Neural progenitor cell (in vitro differentiated cells): Measurements from ENCODE around the gene MAP7. TPM values are rescaled to one million over a fixed set of nuclear protein-coding genes. Genes with fewer than 3 reads are reported as not detected.
"Not testable (repeated sequence)": the region's sequence is repeated elsewhere in the genome, so short reads cannot be mapped to it uniquely, and the experiment has no call there.

Source experiments
- DNase-seq: peaks from one replicate; pipeline ENCODE4 v3.0.0-alpha.2; 2016; ENCODE audit warnings: low spot score
- H2AFZ ChIP-seq: fragments of 200-600 bp; sonication (generic); replicated peaks from 2 replicates; pipeline ENCODE4 v1.6.1; 2016; ENCODE audit warnings: antibody characterized with exemption
- H3F3A ChIP-seq: fragments of 200-600 bp; sonication (generic); 2 replicates; pipeline ENCODE4 v1.6.1; 2016; ENCODE audit warnings: antibody characterized with exemption, low read depth
- H3K27ac ChIP-seq: fragments of 200-600 bp; sonication (generic); 2 replicates; pipeline ENCODE4 v1.5.1; 2016; ENCODE audit warnings: mild to moderate bottlenecking
- H3K27me3 ChIP-seq: fragments of 200-600 bp; sonication (generic); 2 replicates; pipeline ENCODE4 v1.6.1; 2016; ENCODE audit warnings: mild to moderate bottlenecking, moderate library complexity
- H3K36me3 ChIP-seq: fragments of 200-600 bp; sonication (generic); 2 replicates; pipeline ENCODE4 v1.5.1; 2016
- H3K4me1 ChIP-seq: fragments of 200-600 bp; sonication (generic); 2 replicates; pipeline ENCODE4 v1.6.1; 2016; ENCODE audit warnings: mixed run types
- H3K4me2 ChIP-seq: fragments of 200-600 bp; sonication (generic); 2 replicates; pipeline ENCODE4 v1.6.1; 2016
- H3K4me3 ChIP-seq: fragments of 200-600 bp; sonication (generic); 2 replicates; pipeline ENCODE4 v1.5.1; 2016
- H3K79me2 ChIP-seq: fragments of 200-600 bp; sonication (generic); 2 replicates; pipeline ENCODE4 v1.6.1; 2016; ENCODE audit warnings: low read depth
- H3K9ac ChIP-seq: fragments of 200-600 bp; sonication (generic); 2 replicates; pipeline ENCODE4 v1.6.1; 2016
- H3K9me3 ChIP-seq: fragments of 200-600 bp; sonication (generic); 2 replicates; pipeline ENCODE4 v1.5.1; 2016; ENCODE audit warnings: low read depth
- H4K20me1 ChIP-seq: fragments of 200-600 bp; sonication (generic); 2 replicates; pipeline ENCODE4 v1.6.1; 2016; ENCODE audit warnings: low read depth
- H3K27ac Mint-ChIP-seq: 3 replicates; pipeline ENCODE4 v1.8.0; 2021; ENCODE audit warnings: mixed read lengths
- H3K27me3 Mint-ChIP-seq: 2 replicates; pipeline ENCODE4 v1.8.0; 2022; ENCODE audit warnings: low read depth, mild to moderate bottlenecking, inconsistent platforms, moderate library complexity, mixed read lengths; ENCODE audit not compliant: insufficient read depth
- H3K36me3 Mint-ChIP-seq: 3 replicates; pipeline ENCODE4 v1.8.0; 2021; ENCODE audit warnings: mixed read lengths
- H3K4me1 Mint-ChIP-seq: 3 replicates; pipeline ENCODE4 v1.8.0; 2021; ENCODE audit warnings: mixed read lengths
- H3K4me3 Mint-ChIP-seq: 3 replicates; pipeline ENCODE4 v1.8.0; 2021; ENCODE audit warnings: mild to moderate bottlenecking, moderate library complexity, mixed read lengths
- H3K9me3 Mint-ChIP-seq: 3 replicates; pipeline ENCODE4 v1.8.0; 2020; ENCODE audit warnings: mixed read lengths
- CTCF ChIP-seq: fragments of 200-600 bp; sonication (generic); IDR thresholded peaks from 2 replicates; pipeline ENCODE4 v1.5.1; 2017; ENCODE audit warnings: antibody characterized with exemption, mild to moderate bottlenecking
- EZH2 ChIP-seq: fragments of 200-600 bp; sonication (generic); IDR thresholded peaks from 2 replicates; pipeline ENCODE4 v1.6.1; 2017; ENCODE audit warnings: antibody characterized with exemption, mild to moderate bottlenecking, moderate library complexity
- EZH2phosphoT487 ChIP-seq: fragments of 200-600 bp; sonication (generic); IDR thresholded peaks from 2 replicates; pipeline ENCODE4 v1.6.1; 2017; ENCODE audit warnings: antibody characterized with exemption
- total RNA-seq: library from RNA; depleted of rRNA; stranded (reverse); fragments of >200 nt; gene quantifications from 2 replicates; pipeline ENCODE4 v1.2.3, GENCODE V29; 2015; ENCODE audit warnings: low replicate concordance

MAP7 gene
- total RNA-seq, 1 donor from 2014 or later: 9.0 TPM

GRCh38 chr6:136309171-136309570 lies 241.1 kb downstream of the MAP7 start:
- TF ChIP-seq EZH2: no peak
- TF ChIP-seq EZH2phosphoT487: no peak
- TF ChIP-seq CTCF: no peak
- no peaks in the 10 kb centered on the region for H3K27me3 ChIP-seq
- H3F3A ChIP-seq: no peaks in the 10 kb centered on the region
- Mint-ChIP-seq H3K27me3 (peaks cover 2% of the 10 kb centered on the region), H3K9me3 (no peaks in the 10 kb centered on the region), H3K4me3 (no peak overlapping the region), H3K36me3 (no peaks in the 10 kb centered on the region), H3K27ac (no peak overlapping the region), H3K4me1 (peaks cover 10% of the 10 kb centered on the region)
- H3K4me1 ChIP-seq: peaks cover 6% of the 10 kb centered on the region
- no peak overlapping the region for H3K27ac ChIP-seq
- H3K4me3 ChIP-seq: no peak overlapping the region
- H3K9ac ChIP-seq: no peak overlapping the region
- no peaks in the 10 kb centered on the region for H3K36me3 ChIP-seq
- no peaks in the 10 kb centered on the region for H4K20me1 ChIP-seq
- no peak overlapping the region for H3K4me2 ChIP-seq
- no peak for DNase-seq
- no peaks in the 10 kb centered on the region for H3K79me2 ChIP-seq
- H2AFZ ChIP-seq: no peak overlapping the region
- H3K9me3 ChIP-seq: no peaks in the 10 kb centered on the region

DNA sequence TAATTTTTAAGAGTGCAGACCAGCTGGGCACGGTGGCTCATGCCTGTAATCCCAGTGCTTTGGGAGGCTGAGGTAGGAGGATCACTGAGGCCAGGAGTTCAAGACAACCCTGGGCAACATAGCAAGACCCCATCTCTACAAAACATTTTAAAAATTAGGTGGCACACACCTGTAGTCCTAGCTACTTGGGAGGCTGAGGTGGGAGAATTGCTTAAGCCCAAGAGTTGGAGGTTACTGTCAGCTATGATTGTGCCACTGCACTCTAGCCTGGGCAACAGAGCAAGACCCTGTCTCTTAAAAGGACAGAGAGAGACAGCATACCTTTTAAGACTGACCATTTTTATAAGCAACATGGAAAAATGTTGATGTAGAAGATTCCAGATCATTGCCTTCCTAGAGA lies 241.8 kb downstream of the MAP7 start:
- H3K4me1 ChIP-seq, H3K36me3 ChIP-seq, DNase-seq, H2AFZ ChIP-seq, H3K27me3 ChIP-seq, H3K27me3 Mint-ChIP-seq, H3K36me3 Mint-ChIP-seq, H3K9me3 Mint-ChIP-seq, H3K9me3 ChIP-seq, H3K79me2 ChIP-seq, H3K27ac ChIP-seq, H3K9ac ChIP-seq, H4K20me1 ChIP-seq, H3F3A ChIP-seq, H3K4me3 Mint-ChIP-seq, H3K27ac Mint-ChIP-seq, H3K4me3 ChIP-seq, H3K4me2 ChIP-seq: not testable (repeated sequence)
- H3K4me1 Mint-ChIP-seq: peaks cover 10% of the 10 kb centered on the region

DNA sequence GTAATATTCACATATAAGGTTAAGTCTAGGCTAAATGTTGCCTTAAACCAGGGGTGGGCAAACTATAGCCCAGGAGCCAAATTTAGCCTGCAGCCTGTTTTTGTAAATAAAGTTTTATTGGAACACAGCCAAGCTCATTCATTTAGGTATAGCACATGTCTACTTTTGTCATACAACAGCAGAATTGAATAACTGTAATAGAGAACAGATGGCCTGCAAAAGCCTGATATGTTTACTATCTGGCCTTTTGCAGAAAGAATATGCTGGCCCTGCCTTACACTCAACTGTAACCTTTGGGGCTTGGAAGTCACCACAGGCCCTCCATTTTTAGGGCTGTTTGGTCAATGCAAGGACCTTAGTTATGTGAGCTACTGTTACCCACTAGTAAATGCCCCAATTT lies 242.9 kb downstream of the MAP7 start:
- no peak overlapping the region for H2AFZ ChIP-seq
- Mint-ChIP-seq H3K27me3 (peaks cover 4% of the 10 kb centered on the region), H3K4me1 (peaks cover 10% of the 10 kb centered on the region), H3K9me3 (no peaks in the 10 kb centered on the region), H3K4me3 (no peak overlapping the region), H3K36me3 (no peaks in the 10 kb centered on the region), H3K27ac (no peak overlapping the region)
- H3K27me3 ChIP-seq: no peaks in the 10 kb centered on the region
- no peak for DNase-seq
- no peak for TF ChIP-seq EZH2
- TF ChIP-seq CTCF: no peak
- TF ChIP-seq EZH2phosphoT487: no peak
- H3K79me2 ChIP-seq: no peaks in the 10 kb centered on the region
- H3K9ac ChIP-seq: no peak overlapping the region
- no peaks in the 10 kb centered on the region for H4K20me1 ChIP-seq
- no peak overlapping the region for H3K4me3 ChIP-seq
- peaks cover 6% of the 10 kb centered on the region for H3K4me1 ChIP-seq
- H3K9me3 ChIP-seq: no peaks in the 10 kb centered on the region
- H3K27ac ChIP-seq: no peak overlapping the region
- H3K4me2 ChIP-seq: no peak overlapping the region
- H3K36me3 ChIP-seq: no peaks in the 10 kb centered on the region
- no peaks in the 10 kb centered on the region for H3F3A ChIP-seq

GRCh38 chr6:136306466-136306865 lies 243.8 kb downstream of the MAP7 start:
- H3K4me1 Mint-ChIP-seq: peaks cover 10% of the 10 kb centered on the region
- H3K27me3 Mint-ChIP-seq: peaks cover 4% of the 10 kb centered on the region
- Histone ChIP-seq H3K4me1 (peaks cover 6% of the 10 kb centered on the region), H3K79me2 (no peaks in the 10 kb centered on the region), H3F3A (no peaks in the 10 kb centered on the region), H3K4me2 (no peak overlapping the region), H3K36me3 (no peaks in the 10 kb centered on the region), H2AFZ (no peak overlapping the region), H3K9ac (no peak overlapping the region), H3K27ac (no peak overlapping the region), H4K20me1 (no peaks in the 10 kb centered on the region), H3K27me3 (no peaks in the 10 kb centered on the region), H3K9me3 (no peaks in the 10 kb centered on the region), H3K4me3 (no peak overlapping the region)
- H3K4me3 Mint-ChIP-seq: no peak overlapping the region
- no peak for TF ChIP-seq EZH2phosphoT487
- TF ChIP-seq CTCF: no peak
- no peak for TF ChIP-seq EZH2
- no peaks in the 10 kb centered on the region for H3K36me3 Mint-ChIP-seq
- H3K27ac Mint-ChIP-seq: no peak overlapping the region
- no peak for DNase-seq
- no peaks in the 10 kb centered on the region for H3K9me3 Mint-ChIP-seq
